ENCODE results near the gene LIF. TPM values are rescaled to one million over a fixed set of nuclear protein-coding genes. Genes with fewer than 3 reads are reported as not detected.

The LIF gene
- total RNA-seq, 6 donors from 2014 or later = 0.89 to 16.9 (median 3.8) TPM

GRCh38 chr22:30225220-30225927 lies 21.2 kb downstream of the LIF start:
- H3K36me3 ChIP-seq = no peaks in the 10 kb centered on the region
- WGBS, 2 donors = 82 to 83% methylated on average over 7 of the region's 7 CpGs
- no peak for TF ChIP-seq EP300 (IDR thresholded peaks at IDR 0.05)
- no peak for TF ChIP-seq POLR2AphosphoS5 (IDR thresholded peaks at IDR 0.05)
- TF ChIP-seq CTCF (IDR thresholded peaks at IDR 0.05) = no peak
- no peak for TF ChIP-seq POLR2A (IDR thresholded peaks at IDR 0.05)
- peaks cover 0 to 7% (median 0%) of the 10 kb centered on the region in 4 donors for H3K4me1 ChIP-seq
- no peak overlapping the region for H3K4me3 ChIP-seq
- H3K9me3 ChIP-seq = no peaks in the 10 kb centered on the region
- H3K27me3 ChIP-seq = no peaks in the 10 kb centered on the region
- DNase-seq = no peak
- no peak overlapping the region for H3K27ac ChIP-seq
- ATAC-seq (ENCODE audit: low FRiP score in 2 of 2) = no peak

- Histone ChIP-seq H3K27ac (no peak overlapping the region), H3K4me3 (no peak overlapping the region), H3K4me1 (peaks cover 0 to 6% (median 0%) of the 10 kb centered on the region in 4 donors), H3K36me3 (no peaks in the 10 kb centered on the region), H3K27me3 (no peaks in the 10 kb centered on the region), H3K9me3 (no peaks in the 10 kb centered on the region)
- 60 to 70% methylated on average over 6 to 11 of the region's 11 CpGs for WGBS, 2 donors
- TF ChIP-seq EP300 (IDR thresholded peaks at IDR 0.05) = no peak
- no peak for TF ChIP-seq POLR2AphosphoS5 (IDR thresholded peaks at IDR 0.05)
- TF ChIP-seq POLR2A (IDR thresholded peaks at IDR 0.05) = no peak
- TF ChIP-seq CTCF (IDR thresholded peaks at IDR 0.05) = no peak
- DNase-seq (no peak), ATAC-seq (ENCODE audit: low FRiP score in 2 of 2) (no peak)
Measured at GRCh38 chr22:30224161-30224857, 22.2 kb downstream of the LIF start.

GRCh38 chr22:30223303-30223702 lies 23.3 kb downstream of the LIF start:
- H3K4me1 ChIP-seq = no peaks in the 10 kb centered on the region
- H3K36me3 ChIP-seq = no peaks in the 10 kb centered on the region
- H3K27ac ChIP-seq = no peak overlapping the region
- H3K9me3 ChIP-seq = no peaks in the 10 kb centered on the region
- DNase-seq (no peak), ATAC-seq (ENCODE audit: low FRiP score in 2 of 2) (no peak)
- 58 to 63% methylated on average over 7 to 15 of the region's 15 CpGs for WGBS, 2 donors
- H3K27me3 ChIP-seq = no peaks in the 10 kb centered on the region
- no peak overlapping the region for H3K4me3 ChIP-seq
- TF ChIP-seq POLR2A (IDR thresholded peaks at IDR 0.05) = no peak
- TF ChIP-seq EP300 (IDR thresholded peaks at IDR 0.05) = no peak
- no peak for TF ChIP-seq POLR2AphosphoS5 (IDR thresholded peaks at IDR 0.05)
- no peak for TF ChIP-seq CTCF (IDR thresholded peaks at IDR 0.05)

- Histone ChIP-seq H3K4me1 (no peaks in the 10 kb centered on the region), H3K9me3 (no peaks in the 10 kb centered on the region), H3K27me3 (no peaks in the 10 kb centered on the region), H3K4me3 (no peak overlapping the region), H3K27ac (no peak overlapping the region), H3K36me3 (no peaks in the 10 kb centered on the region)
- 83 to 84% methylated on average over 4 of the region's 4 CpGs for WGBS, 2 donors
- TF ChIP-seq POLR2AphosphoS5 (IDR thresholded peaks at IDR 0.05) (no peak), EP300 (IDR thresholded peaks at IDR 0.05) (no peak), CTCF (IDR thresholded peaks at IDR 0.05) (no peak), POLR2A (IDR thresholded peaks at IDR 0.05) (no peak)
- DNase-seq (no peak), ATAC-seq (ENCODE audit: low FRiP score in 2 of 2) (no peak)
Measured at GRCh38 chr22:30222321-30222720, 24.2 kb downstream of the LIF start.

All from upper lobe of left lung (tissue), 6 donors.